Ishikawa (cell line): ENCODE data around the gene GGTLC2.

Source experiments
- EP300 ChIP-seq: IDR thresholded peaks from 2 replicates; pipeline ENCODE4 v1.6.1; 2012; ENCODE audit warnings: borderline replicate concordance
- FOXM1 ChIP-seq: IDR thresholded peaks from 2 replicates; pipeline ENCODE4 v1.6.1; 2012; ENCODE audit warnings: low read depth, borderline replicate concordance
- MAX ChIP-seq: IDR thresholded peaks from 2 replicates; pipeline ENCODE4 v1.6.1; 2012
- TAF1 ChIP-seq: IDR thresholded peaks from 2 replicates; pipeline ENCODE4 v1.6.1; 2012; ENCODE audit warnings: low read depth, mild to moderate bottlenecking
- TEAD4 ChIP-seq: IDR thresholded peaks from 2 replicates; pipeline ENCODE4 v1.6.1; 2012
- USF1 ChIP-seq: IDR thresholded peaks from 2 replicates; pipeline ENCODE4 v1.6.1; 2012
- YY1 ChIP-seq: IDR thresholded peaks from 2 replicates; pipeline ENCODE4 v1.6.1; 2012; ENCODE audit warnings: low read depth

- TF ChIP-seq FOXM1 (no peak), USF1 (no peak), TEAD4 (no peak), EP300 (no peak), YY1 (no peak), TAF1 (no peak), MAX (no peak)
Observed at GRCh38 chr22:22680396-22680795, 36.0 kb downstream of the GGTLC2 start.
